Bronchial epithelial cell (primary cell): ENCODE data around the gene SLC24A2. TPM values are rescaled to one million over a fixed set of nuclear protein-coding genes. Genes with fewer than 3 reads are reported as not detected.

Experiments
- DNase-seq: peaks from one replicate; pipeline ENCODE4 v3.0.0-alpha.2; 2010; ENCODE audit warnings: low read depth
- FAIRE-seq: peaks from 2 replicates; lab custom pipeline; 2011; peaks lifted over from hg19 to GRCh38; lab: Jason Lieb, UNC
- H3K27me3 ChIP-seq: 2 replicates; pipeline ENCODE4 v1.5.1; 2011; ENCODE audit warnings: low read length; ENCODE audit not compliant: control insufficient read depth, insufficient read depth
- H3K36me3 ChIP-seq: 2 replicates; pipeline ENCODE4 v1.5.1; 2011; ENCODE audit warnings: low read length; ENCODE audit not compliant: control insufficient read depth, insufficient read depth
- H3K4me3 ChIP-seq: 2 replicates; pipeline ENCODE4 v1.5.1; 2011; ENCODE audit warnings: mild to moderate bottlenecking, low read depth, low read length, control low read depth
- total RNA-seq: library from RNA; depleted of rRNA; stranded (reverse); fragments of >200 nt; gene quantifications from 2 replicates; pipeline ENCODE4 v1.2.1, GENCODE V29; 2014
- TF ChIP-seq, protein P1 (sequence below): IDR thresholded peaks from 2 replicates; pipeline ENCODE4 v1.5.1; 2011; ENCODE audit warnings: mild to moderate bottlenecking, moderate library complexity, low read length, control low read depth, inconsistent platforms; ENCODE audit not compliant: insufficient read depth, severe bottlenecking

The SLC24A2 gene
- total RNA-seq, 1 donor from 2014 or later: not detected

DNA sequence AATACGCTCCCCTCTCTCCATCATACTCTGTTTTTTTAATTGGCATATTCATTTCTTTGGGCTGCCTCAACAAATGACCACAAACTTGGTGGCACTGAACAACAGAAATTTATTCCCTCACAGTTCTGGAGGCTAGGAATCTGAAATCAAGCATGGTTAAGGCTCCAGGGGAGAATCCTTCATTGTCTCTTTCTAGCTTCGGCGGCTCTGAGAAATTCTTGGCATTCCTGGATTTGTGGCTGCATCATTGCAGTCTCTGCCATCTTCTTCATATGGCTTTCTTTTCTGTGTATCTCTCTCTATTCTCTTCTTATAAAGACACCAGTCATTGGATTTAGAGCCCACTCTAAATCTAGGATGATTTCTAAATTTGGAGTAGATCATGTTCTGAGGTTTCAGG, 10.9 kb upstream of the SLC24A2 start:
- Histone ChIP-seq H3K4me3 (no peak overlapping the region), H3K27me3 (no peaks in the 10 kb centered on the region), H3K36me3 (no peaks in the 10 kb centered on the region)
- FAIRE-seq: no peak
- TF ChIP-seq, protein P1, sequence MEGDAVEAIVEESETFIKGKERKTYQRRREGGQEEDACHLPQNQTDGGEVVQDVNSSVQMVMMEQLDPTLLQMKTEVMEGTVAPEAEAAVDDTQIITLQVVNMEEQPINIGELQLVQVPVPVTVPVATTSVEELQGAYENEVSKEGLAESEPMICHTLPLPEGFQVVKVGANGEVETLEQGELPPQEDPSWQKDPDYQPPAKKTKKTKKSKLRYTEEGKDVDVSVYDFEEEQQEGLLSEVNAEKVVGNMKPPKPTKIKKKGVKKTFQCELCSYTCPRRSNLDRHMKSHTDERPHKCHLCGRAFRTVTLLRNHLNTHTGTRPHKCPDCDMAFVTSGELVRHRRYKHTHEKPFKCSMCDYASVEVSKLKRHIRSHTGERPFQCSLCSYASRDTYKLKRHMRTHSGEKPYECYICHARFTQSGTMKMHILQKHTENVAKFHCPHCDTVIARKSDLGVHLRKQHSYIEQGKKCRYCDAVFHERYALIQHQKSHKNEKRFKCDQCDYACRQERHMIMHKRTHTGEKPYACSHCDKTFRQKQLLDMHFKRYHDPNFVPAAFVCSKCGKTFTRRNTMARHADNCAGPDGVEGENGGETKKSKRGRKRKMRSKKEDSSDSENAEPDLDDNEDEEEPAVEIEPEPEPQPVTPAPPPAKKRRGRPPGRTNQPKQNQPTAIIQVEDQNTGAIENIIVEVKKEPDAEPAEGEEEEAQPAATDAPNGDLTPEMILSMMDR: no peak
- DNase-seq: no peak

DNA sequence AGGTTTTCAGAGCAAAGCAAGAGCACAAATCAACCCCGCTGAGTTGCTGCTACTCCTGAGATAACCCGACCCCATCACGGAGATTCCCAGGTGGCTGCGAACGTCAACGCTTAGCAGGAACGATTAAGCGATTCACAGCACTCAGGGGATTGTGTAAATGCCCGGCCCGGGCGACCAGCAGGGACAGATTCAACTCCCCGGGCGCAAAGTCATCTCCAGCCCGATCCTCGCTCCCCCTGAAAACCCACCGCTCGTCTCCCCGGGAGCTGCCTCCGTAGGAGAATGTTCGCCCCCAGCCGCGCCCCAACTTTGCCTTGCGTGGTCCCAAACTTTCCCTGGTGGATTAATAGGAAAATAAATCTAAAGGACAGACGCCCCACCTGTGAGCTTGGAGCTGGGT, 685 bp downstream of the SLC24A2 start:
- TF ChIP-seq, protein P1: no peak
- FAIRE-seq (no peak), DNase-seq (no peak)
- H3K27me3 ChIP-seq: peaks cover 14% of the 10 kb centered on the region
- no peak overlapping the region for H3K4me3 ChIP-seq
- no peaks in the 10 kb centered on the region for H3K36me3 ChIP-seq

DNA sequence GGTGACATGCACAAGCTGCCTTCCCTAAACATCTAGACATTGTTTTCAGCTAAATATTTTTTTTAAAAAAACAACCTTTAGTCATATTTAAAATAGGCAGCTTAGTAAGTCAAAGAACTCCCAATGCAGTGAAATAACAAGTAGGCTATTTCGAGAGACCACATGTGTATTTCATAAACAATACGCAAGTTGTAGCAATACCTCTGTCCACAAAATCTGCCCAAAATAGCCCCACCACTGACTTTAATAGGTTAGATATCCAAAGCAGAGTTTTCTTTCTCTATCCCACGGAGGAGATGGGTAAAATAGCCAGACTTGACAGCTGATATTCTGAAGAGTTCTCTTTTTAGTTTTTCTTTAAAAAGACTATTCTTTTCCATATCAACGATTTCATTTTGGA, 1.2 kb downstream of the SLC24A2 start:
- H3K4me3 ChIP-seq: no peak overlapping the region
- H3K36me3 ChIP-seq: no peaks in the 10 kb centered on the region
- DNase-seq (no peak), FAIRE-seq (no peak)
- peaks cover 14% of the 10 kb centered on the region for H3K27me3 ChIP-seq
- TF ChIP-seq, protein P1: no peak

DNA sequence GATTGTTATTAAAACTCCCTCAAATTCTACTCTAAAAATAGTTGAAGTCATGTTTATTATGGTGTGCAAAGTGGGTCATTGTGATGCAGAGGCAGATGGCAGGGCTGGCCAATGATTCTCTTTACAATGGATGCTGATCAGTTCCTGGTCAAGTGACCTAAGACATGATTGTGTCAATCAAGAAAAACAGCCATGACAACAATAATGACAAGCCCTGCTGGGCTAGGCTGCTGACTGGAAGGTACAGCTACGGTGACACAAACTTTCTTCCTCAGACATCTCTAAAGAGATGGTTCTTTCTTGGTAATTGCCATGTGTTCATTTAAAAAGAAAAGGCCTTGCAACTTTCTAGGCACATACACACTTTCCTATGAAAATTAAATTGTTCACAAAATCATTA, 3.6 kb downstream of the SLC24A2 start:
- Histone ChIP-seq H3K36me3 (no peaks in the 10 kb centered on the region), H3K4me3 (no peak overlapping the region), H3K27me3 (peaks cover 11% of the 10 kb centered on the region)
- FAIRE-seq (no peak), DNase-seq (no peak)
- TF ChIP-seq, protein P1: no peak

DNA sequence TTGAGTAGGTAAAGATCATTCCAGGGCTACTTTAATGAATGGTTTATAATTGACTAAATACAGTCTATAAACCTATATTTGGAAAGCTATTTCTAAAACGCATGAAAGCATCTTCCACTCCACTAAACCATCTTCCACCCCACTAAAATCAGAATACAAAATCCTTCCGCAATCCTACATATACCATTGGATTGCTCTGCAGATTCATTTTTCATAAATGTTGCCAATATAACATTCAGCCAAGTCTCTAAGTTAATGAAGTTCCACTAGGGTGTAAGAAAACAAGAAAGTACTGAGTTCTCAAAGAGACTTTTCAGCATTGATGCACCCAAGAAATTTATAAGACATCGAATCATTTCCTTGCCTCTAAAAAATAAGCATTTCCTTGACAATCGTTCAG, 4.7 kb downstream of the SLC24A2 start:
- H3K27me3 ChIP-seq: peaks cover 7% of the 10 kb centered on the region
- no peak overlapping the region for H3K4me3 ChIP-seq
- H3K36me3 ChIP-seq: no peaks in the 10 kb centered on the region
- FAIRE-seq: no peak
- no peak for DNase-seq
- TF ChIP-seq, protein P1: no peak

DNA sequence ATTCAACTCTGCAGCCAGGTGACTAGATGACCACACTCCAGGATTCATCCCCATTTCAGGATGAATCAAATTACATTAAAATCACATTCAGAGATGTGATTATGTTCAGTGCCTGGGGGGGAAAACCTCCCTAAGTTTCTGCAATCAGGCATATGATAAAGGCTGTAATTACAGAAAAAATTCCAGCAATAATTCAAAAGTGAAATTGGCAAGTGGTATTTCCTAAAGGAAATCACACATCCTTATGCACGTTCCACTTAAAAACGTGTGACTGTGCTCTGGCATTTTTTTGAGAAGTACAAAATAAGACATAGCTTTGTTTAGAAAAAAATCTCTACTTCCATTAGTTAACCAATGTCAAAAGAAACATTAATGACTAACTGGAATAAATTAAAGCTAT, 5.3 kb downstream of the SLC24A2 start:
- peaks cover 5% of the 10 kb centered on the region for H3K27me3 ChIP-seq
- H3K4me3 ChIP-seq: no peak overlapping the region
- TF ChIP-seq, protein P1: no peak
- H3K36me3 ChIP-seq: no peaks in the 10 kb centered on the region
- no peak for DNase-seq
- no peak for FAIRE-seq
